IPS-NIHi11 (cell line): ENCODE data around the gene TSN.
"Not testable (repeated sequence)": the region's sequence is repeated elsewhere in the genome, so short reads cannot be mapped to it uniquely, and the experiment has no call there.

Experiments used
- DNase-seq: peaks from one replicate; pipeline ENCODE4 v3.0.0; 2012; ENCODE audit warnings: mixed read lengths, low spot score

The TSN gene

GRCh38 chr2:121803503-121803902 is 48.1 kb downstream of the TSN start:
- peak; percentile 2 for DNase-seq

GRCh38 chr2:121804340-121804739 is 48.9 kb downstream of the TSN start:
- peak; percentile 77 for DNase-seq

GRCh38 chr2:121804997-121805765 is 49.7 kb downstream of the TSN start:
- peak; percentile 31 for DNase-seq

DNA sequence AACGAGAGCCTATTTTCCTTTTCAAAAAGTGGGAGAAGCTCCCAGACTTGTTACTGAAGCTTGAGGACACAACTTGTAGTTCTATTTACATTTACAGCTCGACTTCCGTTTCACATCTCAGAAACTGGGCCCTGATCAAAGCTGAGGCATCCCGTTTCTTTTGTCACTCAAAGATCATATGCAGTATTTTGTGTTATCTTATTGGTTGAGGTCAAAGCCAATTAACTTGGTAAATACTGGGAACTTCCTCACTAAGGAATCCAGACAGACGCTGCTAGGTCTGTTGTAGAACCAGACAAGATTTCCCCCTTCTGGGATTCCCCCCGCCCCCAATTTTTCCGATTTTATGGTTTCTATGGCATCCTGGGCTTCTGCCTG is 50.3 kb downstream of the TSN start:
- DNase-seq, result no peak

- not testable (repeated sequence) for DNase-seq
Measured at GRCh38 chr2:121807771-121808170, 52.3 kb downstream of the TSN start.

DNA sequence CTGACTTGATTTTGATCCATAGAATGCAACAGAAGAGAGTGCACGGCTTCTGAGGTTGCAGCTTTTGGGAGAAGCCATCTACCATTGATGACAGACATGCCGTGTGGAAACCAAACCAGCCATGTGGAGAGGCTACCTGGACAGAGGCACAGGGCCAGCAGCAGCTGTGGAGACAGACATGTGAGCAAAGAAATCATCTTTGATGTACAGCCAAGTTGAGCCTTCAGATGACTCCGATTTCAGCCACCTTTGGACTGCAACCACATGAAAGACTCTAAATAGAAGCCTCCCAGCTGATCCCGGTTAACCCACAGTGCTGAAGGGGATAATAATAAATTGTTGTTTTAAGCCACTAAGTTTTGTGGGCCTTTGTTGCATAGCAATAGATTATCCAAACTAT is 54.2 kb downstream of the TSN start:
- DNase-seq, result peak; percentile 1

- peak; percentile 78 for DNase-seq
Measured at GRCh38 chr2:121810959-121811853, 55.8 kb downstream of the TSN start.

DNA sequence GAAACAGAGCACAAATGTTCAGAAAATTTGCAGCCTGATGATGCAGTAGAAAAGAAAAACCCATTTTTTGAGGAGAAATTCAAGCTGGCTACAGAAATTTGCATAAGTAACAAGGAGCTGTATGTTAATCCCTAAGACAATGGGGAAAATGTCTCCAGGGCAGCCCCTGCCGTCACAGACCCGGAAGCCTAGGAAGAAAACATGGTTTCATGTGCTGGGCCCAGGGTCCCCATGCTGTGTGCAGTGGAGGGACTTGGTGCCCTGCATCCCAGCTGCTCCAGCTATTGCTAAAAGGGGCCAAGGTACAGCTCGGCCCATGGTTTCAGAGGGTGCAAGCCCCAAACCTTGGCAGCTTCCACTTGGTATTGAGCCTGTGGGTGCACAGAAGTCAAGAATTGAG is 57.6 kb downstream of the TSN start:
- not testable (repeated sequence) for DNase-seq

- DNase-seq, result no peak
Measured at GRCh38 chr2:121815216-121815615, 59.8 kb downstream of the TSN start.

GRCh38 chr2:121816797-121817196 is 61.3 kb downstream of the TSN start:
- DNase-seq, result no peak

DNA sequence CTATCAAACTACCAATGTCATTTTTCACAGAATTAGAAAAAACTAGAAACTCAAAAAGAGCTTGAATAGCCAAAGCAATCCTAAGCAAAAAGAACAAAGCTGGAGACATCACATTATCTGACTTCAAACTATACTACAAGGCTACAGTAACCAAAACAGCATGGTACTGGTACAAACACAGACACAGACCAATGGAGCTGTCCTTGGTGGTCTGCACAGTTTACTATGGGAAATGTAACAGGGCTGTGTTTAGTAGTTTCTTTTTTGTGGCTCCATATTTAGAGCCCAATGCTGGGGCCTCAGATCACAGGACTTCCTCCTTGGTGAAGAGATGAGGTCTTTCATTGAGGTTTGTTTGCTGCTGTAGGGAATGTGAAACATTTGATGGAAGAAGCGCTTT is 61.9 kb downstream of the TSN start:
- DNase-seq, result not testable (repeated sequence)
